Transverse colon (tissue), 4 donors: Measurements from ENCODE around the gene LHFPL3.

Experiments
- CTCF ChIP-seq, 5 experiments: fragments of 200-600 bp in 3 of 5; fragments of 450-650 bp in 2 of 5; sonication (generic) in 3 of 5; IDR thresholded peaks; 1 replicate in 2 of 5; 2 replicates in 3 of 5; pipeline ENCODE4 v1.5.1; 2016 to 2017; ENCODE audit warnings: antibody characterized with exemption in 5 of 5, inconsistent platforms in 3 of 5, mild to moderate bottlenecking in 2 of 5, moderate library complexity in 1 of 5
- EP300 ChIP-seq: sonication (generic); formaldehyde crosslinking; IDR thresholded peaks from one replicate; pipeline ENCODE4 v1.6.1; 2017; ENCODE audit warnings: antibody characterized with exemption, low read depth
- POLR2A ChIP-seq: fragments of 450-650 bp; IDR thresholded peaks from one replicate; pipeline ENCODE4 v1.6.1; 2016; ENCODE audit warnings: antibody characterized with exemption, mild to moderate bottlenecking, moderate library complexity
- POLR2AphosphoS5 ChIP-seq, 3 donors: sonication (generic); formaldehyde crosslinking; IDR thresholded peaks; one replicate each; pipeline ENCODE4 v1.6.1; 2016; ENCODE audit warnings: antibody characterized with exemption in 3 of 3

GRCh38 chr7:104922182-104923009, 594.0 kb downstream of the LHFPL3 start:
- TF ChIP-seq CTCF (IDR thresholded peaks at IDR 0.05) (no peak), POLR2A (no peak), POLR2AphosphoS5 (IDR thresholded peaks at IDR 0.05) (no peak), EP300 (no peak)
